Measurements from ENCODE around the gene PIK3AP1.
"Not testable (repeated sequence)": the region's sequence is repeated elsewhere in the genome, so short reads cannot be mapped to it uniquely, and the experiment has no call there.

The PIK3AP1 gene

GRCh38 chr10:96695975-96696634 lies 24.2 kb downstream of the PIK3AP1 start:
- Mint-ChIP-seq H3K4me3 (no peak overlapping the region), H3K4me1 (ENCODE audit: low read depth) (peaks cover 31% of the 10 kb centered on the region), H3K27me3 (no peaks in the 10 kb centered on the region), H3K36me3 (ENCODE audit: low read depth) (no peaks in the 10 kb centered on the region), H3K27ac (peak overlapping the region; percentile 73), H3K9me3 (no peaks in the 10 kb centered on the region)
- DNase-seq = no peak

- Mint-ChIP-seq H3K27me3 (no peaks in the 10 kb centered on the region), H3K36me3 (ENCODE audit: low read depth) (no peaks in the 10 kb centered on the region), H3K4me1 (ENCODE audit: low read depth) (peaks cover 33% of the 10 kb centered on the region), H3K4me3 (peak overlapping the region; percentile 40), H3K27ac (peak overlapping the region; percentile 75), H3K9me3 (no peaks in the 10 kb centered on the region)
- no peak for DNase-seq
These were observed 24.9 kb downstream of the PIK3AP1 start for GRCh38 chr10:96695366-96695765.

DNA sequence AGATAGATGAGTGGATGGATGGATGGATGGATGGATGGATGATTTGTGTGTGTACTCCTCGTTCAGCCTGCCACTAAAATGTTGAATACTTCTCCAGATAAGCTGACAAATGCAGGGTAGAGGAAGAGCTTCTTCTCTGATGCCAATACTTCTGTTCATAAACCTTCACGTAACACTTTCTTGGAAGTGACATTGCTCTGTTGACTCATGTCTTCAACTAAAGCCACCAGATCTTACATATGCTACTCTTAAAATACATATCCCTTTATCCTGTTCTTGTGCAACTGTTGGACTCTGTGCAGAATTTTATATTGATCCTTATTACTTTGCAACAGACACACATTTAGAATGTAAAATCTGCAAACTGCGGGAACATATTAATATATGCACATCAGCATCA lies 26.9 kb downstream of the PIK3AP1 start:
- Mint-ChIP-seq H3K4me3 (no peak overlapping the region), H3K27me3 (no peaks in the 10 kb centered on the region), H3K4me1 (ENCODE audit: low read depth) (peaks cover 33% of the 10 kb centered on the region), H3K9me3 (no peaks in the 10 kb centered on the region), H3K36me3 (ENCODE audit: low read depth) (no peaks in the 10 kb centered on the region), H3K27ac (no peak overlapping the region)
- DNase-seq = no peak

DNA sequence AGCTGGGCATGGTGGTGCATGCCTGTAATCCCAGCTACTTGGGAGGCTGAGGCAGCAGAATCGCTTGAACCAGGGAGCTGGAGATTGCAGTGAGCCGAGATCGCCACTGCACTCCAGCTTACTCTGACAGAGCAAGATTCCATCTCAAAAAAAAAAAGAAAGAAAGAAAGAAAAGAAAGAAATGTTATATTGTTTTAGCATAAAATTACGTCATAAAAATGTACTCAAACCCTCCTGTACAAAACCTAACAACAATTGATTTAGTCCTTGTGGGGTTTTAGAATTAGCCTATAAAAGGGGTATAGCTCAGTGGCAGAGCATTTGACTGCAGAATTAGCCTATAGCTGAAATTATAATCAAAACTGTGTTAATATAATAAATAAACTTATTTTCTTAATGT lies 27.9 kb downstream of the PIK3AP1 start:
- H3K27me3 Mint-ChIP-seq = no peaks in the 10 kb centered on the region
- no peak overlapping the region for H3K4me3 Mint-ChIP-seq
- no peaks in the 10 kb centered on the region for H3K36me3 Mint-ChIP-seq (ENCODE audit: low read depth)
- peaks cover 33% of the 10 kb centered on the region for H3K4me1 Mint-ChIP-seq (ENCODE audit: low read depth)
- no peak overlapping the region for H3K27ac Mint-ChIP-seq
- DNase-seq = no peak
- no peaks in the 10 kb centered on the region for H3K9me3 Mint-ChIP-seq

- Mint-ChIP-seq H3K27ac (no peak overlapping the region), H3K4me3 (no peak overlapping the region), H3K36me3 (ENCODE audit: low read depth) (no peaks in the 10 kb centered on the region), H3K4me1 (ENCODE audit: low read depth) (peaks cover 33% of the 10 kb centered on the region), H3K27me3 (no peaks in the 10 kb centered on the region), H3K9me3 (no peaks in the 10 kb centered on the region)
- DNase-seq = no peak
These were observed 28.6 kb downstream of the PIK3AP1 start for GRCh38 chr10:96691761-96692160.

GRCh38 chr10:96690755-96691730 lies 29.3 kb downstream of the PIK3AP1 start:
- H3K36me3 Mint-ChIP-seq (ENCODE audit: low read depth) = no peaks in the 10 kb centered on the region
- H3K9me3 Mint-ChIP-seq = no peaks in the 10 kb centered on the region
- no peaks in the 10 kb centered on the region for H3K27me3 Mint-ChIP-seq
- DNase-seq = no peak
- H3K4me1 Mint-ChIP-seq (ENCODE audit: low read depth) = peaks cover 28% of the 10 kb centered on the region
- H3K27ac Mint-ChIP-seq = no peak overlapping the region
- H3K4me3 Mint-ChIP-seq = no peak overlapping the region

GRCh38 chr10:96688789-96689188 lies 31.5 kb downstream of the PIK3AP1 start:
- Mint-ChIP-seq H3K4me1 (ENCODE audit: low read depth) (peaks cover 10% of the 10 kb centered on the region), H3K27me3 (no peaks in the 10 kb centered on the region), H3K4me3 (no peak overlapping the region), H3K36me3 (ENCODE audit: low read depth) (no peaks in the 10 kb centered on the region), H3K9me3 (no peaks in the 10 kb centered on the region), H3K27ac (no peak overlapping the region)
- DNase-seq = no peak

- Mint-ChIP-seq H3K9me3 (no peaks in the 10 kb centered on the region), H3K27ac (no peak overlapping the region), H3K27me3 (no peaks in the 10 kb centered on the region), H3K36me3 (ENCODE audit: low read depth) (no peaks in the 10 kb centered on the region), H3K4me3 (no peak overlapping the region), H3K4me1 (ENCODE audit: low read depth) (peaks cover 6% of the 10 kb centered on the region)
- no peak for DNase-seq
These were observed 32.8 kb downstream of the PIK3AP1 start for GRCh38 chr10:96687317-96688012.

DNA sequence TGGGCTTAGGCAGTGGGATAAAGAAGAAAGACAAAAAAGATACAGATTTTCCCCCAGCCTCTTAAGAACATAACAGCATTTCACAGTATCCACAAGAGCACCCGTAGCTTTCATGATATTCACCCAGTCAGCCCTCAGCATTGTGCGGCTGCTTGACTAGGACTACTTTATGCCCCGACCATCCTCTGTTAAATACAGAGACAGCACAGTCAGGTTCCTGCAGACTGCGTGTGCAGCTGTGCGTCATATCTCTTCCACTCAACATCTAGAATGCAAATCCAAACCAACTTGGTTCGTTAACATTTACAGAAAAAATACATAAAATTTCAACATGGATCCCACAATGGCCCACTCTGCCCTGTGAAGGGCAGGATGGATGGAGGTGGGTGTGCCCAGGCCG lies 33.8 kb downstream of the PIK3AP1 start:
- DNase-seq = no peak
- no peaks in the 10 kb centered on the region for H3K27me3 Mint-ChIP-seq
- no peaks in the 10 kb centered on the region for H3K36me3 Mint-ChIP-seq (ENCODE audit: low read depth)
- H3K27ac Mint-ChIP-seq = no peak overlapping the region
- no peak overlapping the region for H3K4me3 Mint-ChIP-seq
- H3K4me1 Mint-ChIP-seq (ENCODE audit: low read depth) = peaks cover 6% of the 10 kb centered on the region
- H3K9me3 Mint-ChIP-seq = no peaks in the 10 kb centered on the region

- peaks cover 3% of the 10 kb centered on the region for H3K9me3 Mint-ChIP-seq
- no peak overlapping the region for H3K4me3 Mint-ChIP-seq
- H3K4me1 Mint-ChIP-seq (ENCODE audit: low read depth) = no peaks in the 10 kb centered on the region
- no peaks in the 10 kb centered on the region for H3K36me3 Mint-ChIP-seq (ENCODE audit: low read depth)
- DNase-seq = no peak
- H3K27ac Mint-ChIP-seq = no peak overlapping the region
- H3K27me3 Mint-ChIP-seq = no peaks in the 10 kb centered on the region
These were observed 35.0 kb downstream of the PIK3AP1 start for GRCh38 chr10:96685306-96685705.

DNA sequence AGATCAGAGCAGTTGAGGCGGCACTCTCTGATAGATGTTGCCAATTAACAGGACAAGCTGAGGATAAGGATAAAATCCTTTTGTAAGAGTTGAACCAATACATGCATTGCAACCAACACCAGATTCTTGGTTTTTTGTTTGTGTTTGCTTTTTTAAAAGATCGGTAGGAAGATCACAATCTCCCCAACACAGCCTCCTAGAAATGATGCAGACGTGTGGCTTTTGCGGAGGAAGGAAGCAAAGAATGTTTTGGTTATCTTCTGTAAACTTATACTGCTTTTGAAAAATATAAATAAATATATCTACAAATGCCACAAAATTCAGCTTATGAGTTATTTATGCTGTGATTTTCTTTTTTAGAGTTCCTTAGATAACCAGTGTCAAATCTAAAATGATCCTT lies 35.5 kb downstream of the PIK3AP1 start:
- H3K36me3 Mint-ChIP-seq (ENCODE audit: low read depth) = no peaks in the 10 kb centered on the region
- no peak for DNase-seq
- H3K4me3 Mint-ChIP-seq = no peak overlapping the region
- no peaks in the 10 kb centered on the region for H3K27me3 Mint-ChIP-seq
- H3K27ac Mint-ChIP-seq = no peak overlapping the region
- H3K9me3 Mint-ChIP-seq = peaks cover 3% of the 10 kb centered on the region
- no peaks in the 10 kb centered on the region for H3K4me1 Mint-ChIP-seq (ENCODE audit: low read depth)

DNA sequence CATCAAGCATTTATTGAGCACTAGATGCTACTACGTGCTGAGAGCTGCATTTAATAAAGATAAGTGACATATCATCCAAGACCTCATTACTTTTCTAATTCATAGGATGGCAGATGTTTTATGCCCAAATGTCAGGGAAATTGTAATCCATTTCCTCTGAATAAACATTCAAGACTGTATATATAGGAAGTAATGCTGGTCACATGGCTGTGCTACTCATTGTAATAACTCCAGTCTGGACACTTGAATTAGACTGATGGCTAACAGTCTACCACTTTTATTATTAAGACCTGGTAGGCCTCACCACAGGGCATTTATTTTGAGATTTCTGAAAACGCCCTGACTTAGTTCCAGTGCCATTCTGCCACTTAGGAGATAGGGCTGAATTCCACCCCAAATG lies 36.6 kb downstream of the PIK3AP1 start:
- Mint-ChIP-seq H3K4me3 (no peak overlapping the region), H3K9me3 (peaks cover 3% of the 10 kb centered on the region), H3K27me3 (no peaks in the 10 kb centered on the region), H3K27ac (no peak overlapping the region), H3K4me1 (ENCODE audit: low read depth) (no peaks in the 10 kb centered on the region), H3K36me3 (ENCODE audit: low read depth) (no peaks in the 10 kb centered on the region)
- DNase-seq = no peak

- no peaks in the 10 kb centered on the region for H3K4me1 Mint-ChIP-seq (ENCODE audit: low read depth)
- no peaks in the 10 kb centered on the region for H3K27me3 Mint-ChIP-seq
- no peak overlapping the region for H3K27ac Mint-ChIP-seq
- H3K36me3 Mint-ChIP-seq (ENCODE audit: low read depth) = no peaks in the 10 kb centered on the region
- DNase-seq = no peak
- H3K4me3 Mint-ChIP-seq = no peak overlapping the region
- peaks cover 3% of the 10 kb centered on the region for H3K9me3 Mint-ChIP-seq
These were observed 37.2 kb downstream of the PIK3AP1 start for GRCh38 chr10:96683065-96683464.

GRCh38 chr10:96681524-96681923 lies 38.8 kb downstream of the PIK3AP1 start:
- H3K4me1 Mint-ChIP-seq (ENCODE audit: low read depth) = no peaks in the 10 kb centered on the region

GRCh38 chr10:96680463-96680862 lies 39.9 kb downstream of the PIK3AP1 start:
- not testable (repeated sequence) for H3K4me1 Mint-ChIP-seq (ENCODE audit: low read depth); H3K4me3 Mint-ChIP-seq; DNase-seq; H3K27me3 Mint-ChIP-seq; H3K27ac Mint-ChIP-seq; H3K36me3 Mint-ChIP-seq (ENCODE audit: low read depth); H3K9me3 Mint-ChIP-seq

More at GRCh38 chr10:96681524-96681923, 38.8 kb downstream of the PIK3AP1 start:
- DNase-seq = no peak
- no peak overlapping the region for H3K27ac Mint-ChIP-seq
- H3K9me3 Mint-ChIP-seq = peaks cover 3% of the 10 kb centered on the region
- no peak overlapping the region for H3K4me3 Mint-ChIP-seq
- no peaks in the 10 kb centered on the region for H3K36me3 Mint-ChIP-seq (ENCODE audit: low read depth)
- no peaks in the 10 kb centered on the region for H3K27me3 Mint-ChIP-seq

All from activated T-cell treated with anti-CD3 and anti-CD28 coated beads, Interleukin-2, amount 50 U/mL, for 24 hours (primary cell).